K562 (cell line): ENCODE data around the gene CTNNBL1.

Experiments
- JUND ChIP-seq, 2 experiments: IDR thresholded peaks; 2 replicates in 1 of 2; 3 replicates in 1 of 2; pipeline ENCODE4 v1.6.1; 2011; ENCODE audit warnings: borderline replicate concordance in 2 of 2, low read depth in 2 of 2, low read length in 2 of 2, improper control_type of control experiment in 1 of 2, missing biosample characterization in 1 of 2, missing genetic modification characterization in 1 of 2, missing genetic modification reagents in 1 of 2
- L3MBTL2 ChIP-seq: fragments of 450-650 bp; IDR thresholded peaks from 2 replicates; pipeline ENCODE4 v1.6.1; 2016; ENCODE audit warnings: mild to moderate bottlenecking, moderate library complexity
- RFX1 ChIP-seq: fragments of 450-650 bp; IDR thresholded peaks from 2 replicates; pipeline ENCODE4 v1.6.1; 2016; ENCODE audit warnings: mild to moderate bottlenecking, moderate library complexity
- SETDB1 ChIP-seq: IDR thresholded peaks from one replicate; pipeline ENCODE4 v1.6.1; 2012; ENCODE audit warnings: low read length, control low read depth, inconsistent platforms
- TF ChIP-seq, protein P1 (sequence below), 3 experiments: IDR thresholded peaks in 2 of 3; conservative IDR thresholded peaks in 1 of 3; 2 replicates each; pipeline ENCODE4 v1.5.1; 2011 to 2012; ENCODE audit warnings: low read length in 3 of 3, mild to moderate bottlenecking in 3 of 3, control low read depth in 2 of 3, improper control_type of control experiment in 1 of 3, inconsistent platforms in 1 of 3, low read depth in 1 of 3, mixed read lengths in 1 of 3, moderate library complexity in 1 of 3; ENCODE audit not compliant: insufficient read depth in 2 of 3

DNA sequence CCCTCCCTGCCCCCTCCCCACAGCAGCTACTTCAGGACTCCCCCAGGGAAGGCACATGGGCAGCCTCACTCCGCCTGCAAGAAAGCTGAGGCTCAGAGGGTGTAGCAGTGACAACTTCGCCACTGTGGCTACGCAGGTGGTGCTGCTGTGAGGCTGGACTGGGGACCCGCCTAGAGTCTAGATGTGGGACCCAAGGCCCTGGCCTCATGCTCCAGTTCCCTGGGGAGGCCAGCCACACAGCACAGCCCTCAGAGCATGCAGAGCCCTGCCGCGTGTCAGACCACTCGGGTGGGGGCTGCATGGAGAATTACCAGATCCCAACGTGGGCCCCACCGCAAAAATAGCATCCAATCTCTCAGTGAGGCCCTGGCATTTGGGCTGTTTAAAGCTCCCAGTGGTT is 178.3 kb downstream of the CTNNBL1 start:
- TF ChIP-seq RFX1 (no peak), L3MBTL2 (no peak), JUND (IDR thresholded peaks at IDR 0.05; ENCODE audit: borderline replicate concordance, low read depth, low read length) (no peak), JUND (tag; IDR thresholded peaks at IDR 0.05; ENCODE audit: borderline replicate concordance, low read depth, low read length) (no peak), SETDB1 (no peak)
- TF ChIP-seq, protein P1, sequence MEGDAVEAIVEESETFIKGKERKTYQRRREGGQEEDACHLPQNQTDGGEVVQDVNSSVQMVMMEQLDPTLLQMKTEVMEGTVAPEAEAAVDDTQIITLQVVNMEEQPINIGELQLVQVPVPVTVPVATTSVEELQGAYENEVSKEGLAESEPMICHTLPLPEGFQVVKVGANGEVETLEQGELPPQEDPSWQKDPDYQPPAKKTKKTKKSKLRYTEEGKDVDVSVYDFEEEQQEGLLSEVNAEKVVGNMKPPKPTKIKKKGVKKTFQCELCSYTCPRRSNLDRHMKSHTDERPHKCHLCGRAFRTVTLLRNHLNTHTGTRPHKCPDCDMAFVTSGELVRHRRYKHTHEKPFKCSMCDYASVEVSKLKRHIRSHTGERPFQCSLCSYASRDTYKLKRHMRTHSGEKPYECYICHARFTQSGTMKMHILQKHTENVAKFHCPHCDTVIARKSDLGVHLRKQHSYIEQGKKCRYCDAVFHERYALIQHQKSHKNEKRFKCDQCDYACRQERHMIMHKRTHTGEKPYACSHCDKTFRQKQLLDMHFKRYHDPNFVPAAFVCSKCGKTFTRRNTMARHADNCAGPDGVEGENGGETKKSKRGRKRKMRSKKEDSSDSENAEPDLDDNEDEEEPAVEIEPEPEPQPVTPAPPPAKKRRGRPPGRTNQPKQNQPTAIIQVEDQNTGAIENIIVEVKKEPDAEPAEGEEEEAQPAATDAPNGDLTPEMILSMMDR (IDR thresholded peaks at IDR 0.05 in 2 of 3, conservative IDR thresholded peaks at IDR 0.05 in 1 of 3; ENCODE audit: insufficient read depth in 2 of 3, low read depth in 1 of 3, low read length in 3 of 3), result no peak
